Kasumi-1 (cell line): ENCODE measurements around the gene CSKMT.
A peak's percentile ranks its signal among the peaks of the same experiment; 100 is the strongest.
"Not testable (repeated sequence)": the region's sequence is repeated elsewhere in the genome, so short reads cannot be mapped to it uniquely, and the experiment has no call there.

Source experiments
- DNase-seq, 2 experiments: peaks; one replicate each; lab custom pipeline; 2025; lab: John Stamatoyannopoulos, UW

The CSKMT gene

DNA sequence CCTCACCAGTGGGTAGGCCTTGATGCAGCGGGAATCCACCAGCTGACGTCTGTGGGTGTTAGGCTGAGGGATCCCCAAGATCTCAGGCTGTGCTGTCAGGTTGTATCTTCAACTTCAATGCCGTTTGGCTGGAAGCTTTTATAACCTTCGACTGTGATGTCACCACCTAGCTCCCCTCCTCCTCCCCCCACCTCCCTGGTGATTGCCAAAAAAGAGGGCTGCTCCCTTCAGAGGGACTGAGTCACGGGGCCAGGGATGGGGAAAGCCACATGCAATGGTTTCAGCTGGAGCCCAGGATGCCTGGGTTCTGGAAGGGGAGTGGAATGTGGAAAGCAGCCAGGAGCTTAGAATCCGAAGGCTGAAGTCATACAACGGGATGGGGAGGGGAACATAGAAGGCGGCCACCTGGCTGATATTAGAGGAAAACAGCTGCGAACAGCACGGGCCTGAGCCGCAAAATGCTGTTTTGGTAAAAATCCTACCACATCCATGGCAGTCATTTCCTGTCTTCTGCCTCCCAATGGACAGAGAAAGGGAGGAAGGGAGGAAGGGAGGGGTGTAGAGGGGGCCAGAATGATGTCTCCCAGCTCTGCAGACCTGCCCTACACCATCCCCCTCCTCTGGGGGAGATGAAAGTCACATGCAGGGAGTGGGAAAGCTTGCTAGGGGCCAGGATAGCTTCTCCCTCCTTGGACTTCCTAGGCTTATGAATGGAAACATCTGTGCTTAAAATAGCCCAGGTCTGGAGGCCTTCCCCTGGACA is 24.5 kb downstream of the CSKMT start, which contains the start of gene LRRN4CL:
TSS of gene LRRN4CL (minus strand) at position 110 of the 763 bp plus-strand sequence. CDS start 1,022 bp downstream, outside the sequence.
- DNase-seq = no peak

DNA sequence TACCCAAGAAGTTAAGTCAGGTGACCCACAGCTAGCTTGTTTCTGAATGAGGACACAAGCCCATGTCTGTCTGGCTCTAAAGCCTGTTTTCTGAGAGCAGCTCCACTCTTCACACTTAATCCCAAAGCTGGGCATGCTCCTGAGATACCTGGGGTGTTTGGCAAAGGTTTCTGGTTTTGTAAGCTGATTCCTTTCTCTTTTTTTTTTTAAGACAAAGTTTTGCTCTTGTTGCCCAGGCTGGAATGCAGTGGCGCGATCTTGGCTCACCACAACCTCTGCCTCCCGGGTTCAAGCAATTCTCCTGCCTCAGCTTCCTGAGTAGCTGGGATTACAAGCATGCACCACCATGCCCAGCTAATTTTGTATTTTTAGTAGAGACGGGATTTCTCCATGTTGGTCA is 28.5 kb downstream of the CSKMT start:
- not testable (repeated sequence) for DNase-seq

DNA sequence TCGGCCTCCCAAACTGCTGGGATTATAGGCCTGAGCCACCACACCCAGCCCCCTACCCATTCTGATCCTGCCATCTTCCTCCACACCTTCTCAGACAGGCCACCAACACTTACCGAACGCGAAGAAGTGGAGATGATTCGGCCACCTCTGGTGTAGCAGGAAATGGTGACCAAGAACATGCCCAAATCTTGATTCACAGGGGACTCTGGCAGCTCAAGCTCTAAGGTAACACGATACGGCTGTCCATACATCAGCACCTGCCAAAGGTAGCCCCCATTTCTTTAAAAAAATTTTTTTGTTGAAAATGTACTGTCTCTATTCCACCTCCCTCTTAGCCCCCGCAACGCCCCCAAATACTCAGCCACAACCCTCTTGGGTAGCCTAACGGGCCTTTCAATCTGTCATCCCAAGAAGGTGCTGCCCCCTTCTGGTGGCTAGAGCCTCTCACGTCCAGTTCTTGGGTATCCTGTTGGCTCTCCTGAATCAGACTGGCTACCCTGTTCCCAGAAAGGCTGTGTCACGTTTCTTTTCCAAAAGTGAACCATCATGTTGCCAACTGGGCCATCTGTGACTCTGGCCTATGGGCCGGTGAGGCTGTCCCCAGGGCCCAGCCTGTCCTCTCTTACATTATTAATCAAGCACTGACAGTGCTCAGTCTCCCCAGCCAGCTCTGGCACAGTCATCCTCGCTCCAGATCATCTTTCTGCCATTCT is 29.5 kb downstream of the CSKMT start:
- DNase-seq = peak; percentile 72 to 76

DNA sequence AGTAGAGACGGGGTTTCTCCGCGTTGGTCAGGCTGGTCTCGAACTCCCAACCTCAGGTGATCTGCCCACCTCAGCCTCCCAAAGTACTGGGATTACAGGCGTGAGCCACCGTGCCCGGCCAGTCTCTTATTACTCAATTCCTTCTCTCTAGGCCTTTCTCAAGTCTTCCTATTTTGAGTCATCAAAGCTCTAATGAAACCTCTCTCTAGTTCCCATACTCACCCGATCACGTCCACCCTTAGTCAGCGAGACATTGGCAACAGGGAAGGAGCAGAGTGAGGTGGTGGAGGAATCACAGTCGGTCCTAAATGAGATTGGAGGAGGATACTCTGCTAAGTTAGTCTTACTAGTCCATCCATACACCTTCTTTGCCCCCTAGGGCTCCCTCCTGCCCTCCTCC is 37.1 kb downstream of the CSKMT start:
- DNase-seq = no peak

DNA sequence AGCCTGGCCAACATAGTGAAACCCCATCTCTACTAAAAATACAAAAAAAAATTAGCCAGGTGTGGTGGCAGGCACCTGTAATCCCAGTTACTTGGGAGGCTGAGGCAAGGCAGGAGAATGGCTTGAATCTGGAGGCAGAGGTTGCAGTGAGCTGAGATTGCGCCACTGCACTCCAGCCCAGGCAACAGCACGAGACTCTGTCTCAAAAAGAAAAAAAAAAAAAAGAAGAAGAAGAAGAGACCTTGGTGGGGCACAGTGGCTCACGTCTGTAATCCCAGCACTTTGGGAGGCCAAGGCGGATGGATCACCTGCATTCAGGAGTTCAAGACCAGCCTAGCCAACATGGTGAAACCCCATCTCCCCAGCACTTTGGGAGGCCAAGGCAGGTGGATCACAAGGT is 38.8 kb downstream of the CSKMT start:
- DNase-seq = not testable (repeated sequence)

DNA sequence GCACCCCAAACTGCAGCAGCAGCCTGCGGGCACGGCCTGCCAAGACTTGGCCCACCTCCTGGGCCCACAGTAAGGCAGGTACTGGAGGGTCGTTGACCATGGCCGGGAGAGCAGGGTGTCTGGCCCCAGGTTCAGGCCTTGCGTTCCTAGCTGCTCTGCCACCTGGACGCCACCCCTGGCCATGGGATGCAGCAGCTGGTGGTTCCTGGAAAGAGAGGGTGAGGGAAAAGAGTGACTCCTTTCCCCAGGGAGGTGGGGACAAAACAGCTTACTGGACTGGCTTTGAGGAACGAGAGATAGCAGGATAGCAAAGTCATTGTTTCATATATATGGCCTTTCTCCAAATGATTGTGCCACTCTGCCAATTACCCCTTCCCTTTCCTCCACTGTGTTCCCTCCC is 40.3 kb downstream of the CSKMT start:
- DNase-seq = no peak

DNA sequence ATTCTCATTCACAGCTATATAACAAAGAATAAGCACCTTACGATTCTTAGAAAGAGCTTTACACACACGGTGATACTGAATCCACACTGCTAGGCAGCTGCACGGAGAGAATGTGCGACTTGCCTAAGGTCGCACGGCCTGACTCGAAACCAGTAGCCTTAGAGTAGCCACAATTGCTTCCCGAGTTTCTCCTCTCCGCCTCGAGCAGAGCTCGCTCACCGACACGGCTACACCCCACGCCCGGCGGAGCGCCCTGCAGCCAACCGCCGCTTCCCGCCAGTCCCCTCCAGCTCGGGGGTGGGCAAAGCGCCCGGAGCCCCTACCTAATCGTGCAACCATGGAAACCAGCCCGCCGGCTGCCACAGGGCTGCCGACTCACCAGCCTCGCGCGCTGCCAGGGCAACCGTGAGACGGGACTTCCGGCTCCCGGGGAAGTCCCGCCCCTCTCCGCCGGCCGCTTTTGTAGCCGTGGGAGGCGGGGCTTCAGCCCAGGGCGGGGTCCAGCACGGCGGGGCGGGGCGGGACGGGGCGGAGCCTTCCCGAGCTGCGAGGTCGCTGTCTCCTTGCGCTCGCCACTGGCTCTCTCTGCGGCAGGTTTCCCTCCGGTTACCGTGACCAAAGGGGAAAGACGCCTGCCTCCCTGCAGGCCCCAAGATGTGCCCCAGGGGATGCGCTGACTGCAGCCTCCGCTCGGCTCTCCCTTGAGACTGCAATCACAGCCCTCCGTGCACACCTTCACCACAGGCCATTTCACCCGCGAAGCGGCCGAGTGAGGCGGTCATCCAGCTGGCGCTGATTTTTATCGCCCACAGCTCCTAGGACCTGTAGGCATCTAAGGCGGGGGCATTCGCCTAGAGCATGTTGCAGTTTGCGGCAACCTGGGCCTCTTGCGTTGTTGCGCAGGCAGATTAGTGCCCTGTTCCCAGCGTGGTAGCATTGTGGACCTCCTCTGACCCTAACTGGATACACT is 41.1 kb downstream of the CSKMT start:
- DNase-seq = peak; percentile 84 to 85

DNA sequence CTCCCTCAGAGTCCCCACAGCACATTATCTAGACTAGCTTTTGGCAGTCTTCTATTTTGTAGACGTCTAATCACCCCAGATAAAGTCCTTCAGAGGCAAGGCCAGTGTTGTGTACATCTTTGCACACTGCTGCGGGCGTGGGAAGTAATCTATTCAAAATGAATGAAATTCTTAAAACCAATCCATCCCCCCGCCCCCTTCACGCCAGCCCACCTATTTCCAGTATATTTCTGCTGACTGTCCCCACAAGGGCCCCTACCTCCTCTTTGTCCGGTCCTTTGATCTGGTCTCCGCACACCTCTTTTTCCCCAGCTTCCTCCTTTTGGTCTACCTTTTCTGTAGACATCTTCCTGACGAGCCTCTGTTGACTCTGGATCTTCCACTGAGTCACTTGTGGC is 41.7 kb downstream of the CSKMT start:
- no peak for DNase-seq

DNA sequence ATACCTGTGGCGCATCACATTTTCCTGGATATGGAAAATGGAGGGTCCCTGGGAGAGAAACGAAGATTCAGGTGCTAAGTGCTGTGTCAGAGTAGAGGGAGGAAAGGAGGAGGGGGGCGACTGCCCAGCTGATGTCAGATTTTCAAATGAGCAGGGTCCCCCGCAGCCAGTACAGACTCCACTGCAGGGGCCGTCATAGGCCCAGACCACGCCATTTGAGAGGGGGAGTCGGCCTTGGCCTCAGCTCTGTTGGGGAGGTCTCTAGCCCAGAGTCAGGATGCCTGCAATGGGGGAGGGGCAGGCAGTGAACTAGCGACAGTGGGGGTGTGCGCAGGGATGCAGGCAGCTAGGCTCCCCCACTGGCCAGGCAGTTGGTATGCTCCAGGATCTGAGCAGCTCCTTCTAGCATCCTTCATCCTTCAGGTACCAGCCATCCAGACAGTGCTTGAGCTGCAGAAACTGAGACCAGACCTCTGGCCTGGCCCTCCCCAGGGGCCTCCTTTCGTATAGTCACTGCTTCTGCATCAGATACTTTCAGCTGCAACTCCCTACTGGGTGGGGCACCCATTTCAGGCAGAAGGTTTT is 42.3 kb downstream of the CSKMT start, which contains the start of the genes BSCL2 and GNG3:
TSS of gene BSCL2 (minus strand) at position 148 of the 585 bp plus-strand sequence. CDS start 229 bp downstream, outside the sequence.
TSS of gene GNG3 (plus strand) at position 400 of the 585 bp plus-strand sequence. CDS start 620 bp downstream, outside the sequence.
- no peak for DNase-seq

DNA sequence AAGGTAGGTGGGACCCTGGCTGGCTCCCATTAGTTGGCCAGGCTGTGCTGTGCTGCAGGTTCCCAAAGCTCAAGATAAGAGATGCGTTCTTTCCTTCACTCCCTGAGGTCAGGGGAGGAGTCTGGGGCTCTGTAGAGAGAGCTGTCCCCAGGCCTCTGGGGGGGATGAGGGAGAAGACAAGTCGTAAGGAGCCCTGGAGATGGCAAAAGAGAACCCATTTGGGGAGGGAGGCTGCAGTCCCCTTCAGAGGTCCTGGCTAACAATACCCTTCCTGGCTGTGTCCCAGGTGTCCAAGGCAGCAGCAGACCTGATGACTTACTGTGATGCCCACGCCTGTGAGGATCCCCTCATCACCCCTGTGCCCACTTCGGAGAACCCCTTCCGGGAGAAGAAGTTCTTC is 43.3 kb downstream of the CSKMT start:
- DNase-seq = no peak

DNA sequence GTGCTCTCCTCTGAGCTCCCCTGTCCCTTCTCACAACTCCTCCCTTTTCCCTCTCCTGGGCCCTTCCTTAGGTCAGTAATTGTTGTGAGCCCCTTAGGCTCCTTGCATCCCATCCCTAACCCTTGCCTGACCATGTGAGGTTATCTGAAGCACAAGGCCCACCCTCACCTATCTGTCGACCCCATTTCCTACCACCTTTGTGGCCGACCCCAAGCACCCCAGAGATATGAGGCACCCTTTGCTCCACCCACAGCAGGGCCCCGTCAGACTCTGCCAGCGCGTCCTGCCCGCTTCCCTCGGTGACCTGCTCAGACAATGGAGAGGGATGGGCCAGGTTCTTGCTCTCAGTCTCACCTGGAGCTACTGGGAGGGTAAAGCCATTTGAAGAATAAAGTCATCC is 43.7 kb downstream of the CSKMT start:
- DNase-seq = no peak

DNA sequence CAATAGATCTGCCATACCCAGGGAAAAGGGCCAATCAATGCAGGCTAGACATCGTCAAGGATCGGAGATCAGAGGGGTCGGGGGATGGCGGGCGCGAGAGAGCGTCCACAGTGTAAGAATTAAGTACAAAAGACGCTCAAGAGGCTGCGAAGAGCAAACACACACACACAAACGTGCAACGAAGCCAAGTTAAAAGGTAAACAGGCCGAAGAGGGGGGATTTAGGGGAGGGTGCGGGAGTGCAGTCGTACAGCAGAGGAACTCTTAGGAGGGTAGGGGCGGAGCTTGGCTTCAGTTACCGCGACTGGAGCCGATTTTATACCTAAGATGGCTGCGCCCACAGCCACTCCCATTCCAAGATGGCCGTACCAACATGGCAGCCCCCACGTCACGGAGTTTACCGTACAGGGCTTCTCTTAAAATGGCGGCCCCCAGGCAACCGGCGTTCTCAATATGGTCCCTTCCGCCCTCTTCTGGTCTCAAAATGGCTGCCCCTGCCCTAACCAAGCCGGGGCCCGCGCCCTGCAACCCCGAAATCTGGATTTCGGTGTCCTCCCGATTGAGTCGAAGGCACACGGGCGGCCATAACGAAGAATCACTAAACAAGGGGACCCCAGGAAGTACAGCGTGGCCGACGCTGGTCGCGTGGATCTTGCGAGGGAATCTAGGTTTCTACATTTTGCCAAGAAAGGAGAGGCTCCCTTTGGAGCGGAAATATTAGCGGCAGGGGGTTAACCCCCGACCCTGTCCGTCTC is 44.3 kb downstream of the CSKMT start:
- no peak for DNase-seq

DNA sequence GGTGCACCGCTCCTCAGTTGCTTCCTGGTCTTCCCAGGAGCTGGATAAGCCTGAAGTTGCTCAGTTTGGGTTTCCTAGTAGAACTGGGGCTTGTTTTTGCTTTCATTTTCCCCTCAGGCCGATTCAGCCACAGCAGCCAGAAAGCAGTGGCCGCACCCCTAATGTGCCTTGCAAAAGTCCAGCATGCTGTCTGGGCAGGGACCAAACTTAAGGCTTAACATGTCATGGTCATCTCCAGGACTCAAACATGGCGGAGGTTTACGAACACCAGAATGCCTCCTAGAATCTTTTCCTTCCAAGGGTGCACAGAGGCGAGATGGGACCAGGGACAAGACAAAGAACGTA is 44.9 kb downstream of the CSKMT start:
- DNase-seq = no peak

DNA sequence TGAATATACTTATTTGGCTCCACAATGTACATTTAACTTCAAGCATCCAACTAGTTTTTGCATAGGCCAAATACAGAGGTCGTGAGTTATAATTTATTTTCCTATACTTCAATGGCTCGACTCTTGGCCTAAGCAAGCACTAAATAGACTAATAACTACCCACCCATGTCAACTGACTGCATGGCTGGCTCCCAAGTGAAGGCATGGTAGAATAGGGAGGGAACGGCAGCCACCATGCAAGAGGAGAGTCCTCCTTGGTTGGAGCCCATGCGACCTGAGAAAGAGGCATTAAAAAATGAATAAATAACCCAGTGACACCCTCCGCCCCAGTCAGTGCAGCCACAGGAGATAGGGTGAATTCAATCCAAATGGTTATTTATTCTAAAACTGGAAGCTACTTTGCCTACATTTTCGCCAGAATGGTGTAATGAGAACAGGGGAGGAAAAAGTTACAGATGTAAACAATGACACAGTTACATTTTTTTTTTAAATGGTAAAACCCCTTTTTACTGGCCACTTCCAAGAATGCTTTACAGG is 47.2 kb downstream of the CSKMT start:
- no peak for DNase-seq

DNA sequence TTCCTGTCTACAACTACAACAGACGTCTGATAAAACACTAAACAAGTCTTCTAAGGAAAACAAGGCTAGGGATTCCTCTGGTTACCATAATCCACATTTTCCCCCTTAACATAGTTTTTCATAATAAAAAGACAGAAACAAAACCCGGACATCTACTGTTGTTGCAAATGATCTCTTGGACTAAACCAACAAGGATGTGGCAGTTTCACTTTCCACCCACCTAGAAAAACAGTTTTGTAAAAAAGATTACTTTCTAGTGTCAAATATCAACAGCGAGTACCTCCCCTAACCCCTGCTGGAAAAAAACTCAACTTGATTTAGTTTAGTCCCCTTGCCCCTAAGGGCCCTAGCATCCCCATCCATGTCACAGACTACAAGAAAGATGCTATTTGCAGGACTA is 47.7 kb downstream of the CSKMT start:
- no peak for DNase-seq

DNA sequence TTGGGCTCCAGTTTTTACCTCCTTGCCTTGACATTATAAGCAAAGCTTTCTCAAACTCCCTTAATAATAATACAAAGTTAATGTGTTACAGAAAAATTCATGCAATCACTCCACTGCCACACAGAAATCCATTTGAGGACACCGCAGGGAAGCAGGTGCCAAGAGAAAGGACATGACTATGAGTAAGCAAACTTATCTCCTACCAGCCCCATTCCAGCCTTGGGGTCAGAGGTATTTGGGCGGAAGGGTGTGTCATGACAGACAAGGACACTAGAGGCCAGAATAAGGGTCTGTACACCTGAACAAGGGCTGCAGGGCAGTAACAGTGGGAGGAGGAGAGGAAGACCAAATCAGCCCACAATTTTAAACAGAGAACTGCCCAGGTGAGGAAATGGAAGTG is 48.2 kb downstream of the CSKMT start:
- DNase-seq = no peak

DNA sequence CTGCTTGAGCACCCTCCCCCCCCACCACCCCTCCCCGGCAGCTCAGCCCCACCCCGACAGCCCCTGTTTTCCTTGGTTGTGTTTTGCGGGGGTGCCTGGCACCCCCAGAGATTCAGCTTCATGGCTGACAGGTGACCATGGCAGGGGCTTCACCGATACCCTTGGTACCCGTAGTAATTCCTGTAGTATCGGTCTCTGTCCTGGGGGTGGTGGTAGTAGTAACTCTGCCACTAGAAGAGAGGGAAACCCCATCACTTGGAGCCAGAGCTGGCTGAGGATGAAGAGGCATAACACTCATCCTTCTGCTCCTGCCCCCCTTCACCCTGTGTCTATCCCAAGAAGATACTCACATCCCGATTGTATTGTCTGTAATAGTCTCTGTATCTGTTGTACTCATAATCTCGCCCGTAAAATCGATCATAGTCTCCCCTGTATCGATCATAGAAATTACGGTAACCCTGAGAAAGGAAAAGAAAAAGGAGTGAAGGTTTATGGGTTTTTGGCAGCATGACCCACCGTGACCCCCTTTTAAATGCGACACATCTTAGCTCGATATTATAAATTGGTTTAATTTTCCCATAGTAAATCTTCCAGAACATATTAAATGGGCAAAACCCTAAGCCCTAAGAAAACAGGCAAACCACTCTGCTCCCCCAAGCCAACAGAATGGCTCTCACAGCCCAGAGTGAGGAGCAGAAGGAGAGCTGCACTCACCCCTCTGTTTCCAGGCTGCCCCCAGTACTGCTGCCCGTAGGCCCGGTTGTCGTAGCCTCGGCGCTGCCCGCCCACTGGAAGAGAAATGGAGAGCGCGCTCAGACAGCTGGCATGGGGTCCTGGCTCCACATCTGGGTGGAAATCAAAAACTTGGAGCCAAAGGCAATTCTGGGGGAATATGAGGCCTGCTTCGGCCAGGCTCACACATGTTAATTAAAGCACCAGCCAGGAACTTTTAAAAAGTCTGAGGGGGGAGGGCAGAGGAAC is 50.3 kb downstream of the CSKMT start:
- no peak for DNase-seq

DNA sequence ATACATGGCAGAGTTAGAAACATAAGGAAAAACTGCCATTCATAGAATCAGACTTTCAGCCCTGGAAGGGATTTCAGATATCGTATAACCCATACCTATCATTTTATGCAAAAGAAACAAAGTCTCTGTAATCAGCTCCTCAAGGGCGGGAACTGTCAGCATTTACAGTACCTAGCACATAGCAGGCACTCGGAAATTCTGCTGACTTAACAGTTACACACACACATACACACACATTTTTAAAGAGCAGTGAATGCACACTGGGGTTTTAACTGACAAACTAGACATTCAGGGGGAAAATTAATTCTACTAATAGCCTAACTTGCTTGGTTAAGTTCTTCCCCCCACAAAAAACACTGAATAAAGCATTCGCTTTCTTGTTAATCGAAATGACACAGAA is 51.1 kb downstream of the CSKMT start:
- DNase-seq = no peak

DNA sequence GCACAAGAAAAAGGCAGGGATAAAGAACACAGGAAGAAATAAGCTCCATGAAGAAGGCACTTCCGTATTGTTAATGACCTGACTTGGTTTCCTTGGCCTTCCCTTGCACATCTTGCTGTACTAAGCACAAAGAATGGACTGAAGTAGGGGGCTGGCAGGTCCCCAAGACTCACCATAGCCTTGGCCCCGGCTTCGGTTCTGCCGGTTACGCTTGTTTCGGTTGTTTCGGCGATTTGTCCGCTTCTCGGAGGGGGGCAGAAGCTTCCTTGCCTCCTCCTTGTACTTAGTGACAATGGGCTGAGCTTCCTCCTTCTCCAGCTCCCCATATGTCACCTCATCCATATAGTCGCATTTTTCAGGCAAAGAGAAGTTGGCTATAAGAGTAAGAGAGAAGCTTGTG is 51.7 kb downstream of the CSKMT start:
- DNase-seq = no peak
